Neural crest cell (in vitro differentiated cells): ENCODE data around the gene SOAT2. TPM values are rescaled to one million over a fixed set of nuclear protein-coding genes. Genes with fewer than 3 reads are reported as not detected.

ENCODE experiments used
- DNase-seq: peaks from one replicate; pipeline ENCODE4 v3.0.0; 2021; ENCODE audit warnings: low read depth, mixed read lengths, low spot score
- H3K27ac Mint-ChIP-seq: one replicate; pipeline ENCODE4 v1.8.0; 2021; ENCODE audit warnings: mild to moderate bottlenecking, mixed read lengths; ENCODE audit not compliant: unreplicated experiment
- H3K27me3 Mint-ChIP-seq: 2 replicates; pipeline ENCODE4 v1.8.0; 2021; ENCODE audit warnings: low read depth, mild to moderate bottlenecking, mixed read lengths
- H3K36me3 Mint-ChIP-seq: 2 replicates; pipeline ENCODE4 v1.8.0; 2021; ENCODE audit warnings: low read depth, mild to moderate bottlenecking, mixed read lengths
- H3K4me1 Mint-ChIP-seq: 2 replicates; pipeline ENCODE4 v1.8.0; 2021; ENCODE audit warnings: mixed read lengths
- H3K4me3 Mint-ChIP-seq: one replicate; pipeline ENCODE4 v1.8.0; 2021; ENCODE audit warnings: mild to moderate bottlenecking, mixed read lengths
- H3K9me3 Mint-ChIP-seq: 2 replicates; pipeline ENCODE4 v1.8.0; 2021; ENCODE audit warnings: mixed read lengths
- CTCF ChIP-seq: fragments of 200-600 bp; sonication (generic); conservative IDR thresholded peaks from 2 replicates; pipeline ENCODE4 v1.5.0; 2021; ENCODE audit warnings: antibody characterized with exemption, mild to moderate bottlenecking
- total RNA-seq: library from RNA; stranded (reverse); gene quantifications from 2 replicates; pipeline ENCODE4 v1.2.1, GENCODE V29; 2021

The SOAT2 gene
- total RNA-seq, 1 donor from 2014 or later, result not detected

DNA sequence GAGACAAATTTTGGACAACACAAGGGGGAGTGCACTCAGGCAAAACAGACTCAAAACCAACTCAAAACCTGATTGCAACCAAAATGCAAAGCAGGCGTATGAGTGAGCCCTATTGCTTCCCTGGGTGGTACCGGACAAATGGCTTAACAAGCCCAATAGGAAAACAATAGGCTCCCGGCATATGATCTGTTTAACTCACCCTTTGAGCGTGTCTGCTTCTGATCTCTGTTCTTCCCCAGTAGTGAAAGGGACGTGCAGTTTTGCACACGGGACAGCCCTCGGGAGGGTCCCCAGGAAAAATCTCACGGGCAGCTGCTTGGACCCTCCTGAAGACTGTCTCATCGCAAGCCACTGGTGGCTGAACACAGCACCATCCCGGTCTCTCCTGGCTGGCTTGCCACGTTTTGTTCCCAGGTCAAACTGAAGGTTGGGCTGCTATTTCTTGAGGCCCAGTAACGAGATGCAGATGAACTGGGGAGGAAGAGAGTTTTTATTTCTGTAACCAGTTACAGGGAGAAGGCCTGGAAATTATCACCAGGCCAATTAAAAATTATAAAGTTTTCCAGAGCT is 9.9 kb downstream of the SOAT2 start:
- no peak for TF ChIP-seq CTCF
- no peaks in the 10 kb centered on the region for H3K9me3 Mint-ChIP-seq
- no peak overlapping the region for H3K4me3 Mint-ChIP-seq
- no peaks in the 10 kb centered on the region for H3K4me1 Mint-ChIP-seq
- no peak for DNase-seq
- H3K36me3 Mint-ChIP-seq, result no peaks in the 10 kb centered on the region
- no peaks in the 10 kb centered on the region for H3K27me3 Mint-ChIP-seq
- H3K27ac Mint-ChIP-seq, result no peak overlapping the region

DNA sequence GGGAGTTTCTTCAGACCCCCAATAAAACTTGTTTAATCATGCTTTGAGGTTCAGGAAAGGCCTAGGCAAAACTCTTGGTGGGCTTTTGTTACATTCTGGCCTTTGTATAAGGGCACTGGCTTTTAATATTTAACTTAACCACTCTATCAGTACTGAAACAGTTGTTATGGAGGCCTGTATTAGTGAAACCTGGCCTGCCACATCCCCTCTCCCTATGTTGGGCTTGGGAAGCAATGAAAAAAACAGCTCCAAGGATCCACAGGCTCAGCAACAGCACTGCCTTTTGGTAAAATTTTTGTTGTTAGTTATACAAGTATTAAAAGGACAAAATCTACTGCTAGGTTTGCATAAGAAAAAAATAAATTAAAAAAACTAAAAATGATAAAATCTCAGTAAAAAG is 10.7 kb downstream of the SOAT2 start:
- H3K9me3 Mint-ChIP-seq, result no peaks in the 10 kb centered on the region
- no peak overlapping the region for H3K27ac Mint-ChIP-seq
- TF ChIP-seq CTCF, result no peak
- no peaks in the 10 kb centered on the region for H3K4me1 Mint-ChIP-seq
- H3K36me3 Mint-ChIP-seq, result no peaks in the 10 kb centered on the region
- H3K4me3 Mint-ChIP-seq, result no peak overlapping the region
- H3K27me3 Mint-ChIP-seq, result no peaks in the 10 kb centered on the region
- no peak for DNase-seq

DNA sequence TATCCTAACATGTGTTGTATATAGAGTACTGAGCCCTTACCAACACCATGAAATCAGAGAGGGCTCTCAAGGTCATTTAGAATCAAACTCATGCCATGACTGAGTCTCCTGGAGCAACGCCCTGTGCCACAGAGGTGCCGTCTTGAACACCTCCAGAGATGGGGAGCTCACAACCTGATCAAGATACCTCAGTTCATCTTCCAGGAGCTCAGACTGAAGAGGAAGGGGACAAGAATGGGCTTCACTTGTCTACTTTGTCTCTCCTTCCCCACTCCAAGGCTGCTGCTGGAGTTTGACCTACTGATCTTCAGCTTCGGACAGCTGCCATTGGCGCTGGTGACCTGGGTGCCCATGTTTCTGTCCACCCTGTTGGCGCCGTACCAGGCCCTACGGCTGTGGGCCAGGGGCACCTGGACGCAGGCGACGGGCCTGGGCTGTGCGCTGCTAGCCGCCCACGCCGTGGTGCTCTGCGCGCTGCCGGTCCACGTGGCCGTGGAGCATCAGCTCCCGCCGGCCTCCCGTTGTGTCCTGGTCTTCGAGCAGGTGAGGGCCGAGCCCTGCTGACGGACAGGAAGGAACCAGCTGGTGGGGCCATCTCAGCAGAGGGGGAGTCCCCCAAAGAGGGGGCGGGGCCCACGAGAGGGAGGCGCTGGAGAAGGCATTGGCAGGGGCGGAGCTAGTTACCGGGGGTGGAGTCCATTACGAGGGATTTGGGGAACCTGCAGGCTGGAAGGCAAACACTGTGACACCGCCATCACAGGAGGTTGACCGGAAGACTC is 12.0 kb downstream of the SOAT2 start:
- Mint-ChIP-seq H3K27me3 (no peaks in the 10 kb centered on the region), H3K4me1 (no peaks in the 10 kb centered on the region), H3K9me3 (no peaks in the 10 kb centered on the region), H3K4me3 (no peak overlapping the region), H3K27ac (no peak overlapping the region), H3K36me3 (no peaks in the 10 kb centered on the region)
- TF ChIP-seq CTCF, result no peak
- no peak for DNase-seq

DNA sequence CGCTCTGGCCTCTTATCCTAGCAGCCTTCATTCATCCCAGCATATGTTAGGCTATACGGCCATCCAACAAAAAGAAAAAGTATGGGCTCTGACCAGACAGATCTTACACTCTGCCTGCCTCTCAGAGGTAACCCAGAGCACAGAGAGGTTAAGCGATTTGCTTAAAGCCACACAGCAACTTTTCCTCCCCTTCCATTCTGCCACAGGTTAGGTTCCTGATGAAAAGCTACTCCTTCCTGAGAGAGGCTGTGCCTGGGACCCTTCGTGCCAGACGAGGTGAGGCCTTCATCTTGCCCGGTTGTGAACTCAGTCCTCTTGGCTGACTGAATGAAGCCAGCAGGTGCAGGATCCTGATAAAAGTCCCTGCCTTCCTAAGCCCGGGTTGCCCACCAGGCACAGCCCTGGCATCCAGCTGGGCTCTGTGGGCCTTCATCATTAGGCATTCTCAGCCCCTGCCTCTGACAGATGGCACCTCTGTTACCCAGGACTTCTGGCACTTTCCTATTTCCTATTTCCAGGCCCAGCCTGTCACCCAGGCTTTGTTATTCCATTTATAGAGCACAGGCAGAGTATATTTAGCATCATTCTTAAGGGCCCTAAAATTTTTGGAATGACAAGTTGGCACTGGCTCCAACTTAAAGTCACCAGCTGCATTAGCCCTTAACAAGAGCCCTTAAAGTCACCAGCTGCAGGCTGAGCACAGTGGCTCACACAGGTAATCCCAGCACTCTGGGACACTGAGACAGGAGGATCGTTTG is 12.8 kb downstream of the SOAT2 start:
- no peak for TF ChIP-seq CTCF
- no peaks in the 10 kb centered on the region for H3K9me3 Mint-ChIP-seq
- no peaks in the 10 kb centered on the region for H3K4me1 Mint-ChIP-seq
- H3K27ac Mint-ChIP-seq, result no peak overlapping the region
- no peaks in the 10 kb centered on the region for H3K27me3 Mint-ChIP-seq
- H3K36me3 Mint-ChIP-seq, result no peaks in the 10 kb centered on the region
- no peak for DNase-seq
- no peak overlapping the region for H3K4me3 Mint-ChIP-seq

DNA sequence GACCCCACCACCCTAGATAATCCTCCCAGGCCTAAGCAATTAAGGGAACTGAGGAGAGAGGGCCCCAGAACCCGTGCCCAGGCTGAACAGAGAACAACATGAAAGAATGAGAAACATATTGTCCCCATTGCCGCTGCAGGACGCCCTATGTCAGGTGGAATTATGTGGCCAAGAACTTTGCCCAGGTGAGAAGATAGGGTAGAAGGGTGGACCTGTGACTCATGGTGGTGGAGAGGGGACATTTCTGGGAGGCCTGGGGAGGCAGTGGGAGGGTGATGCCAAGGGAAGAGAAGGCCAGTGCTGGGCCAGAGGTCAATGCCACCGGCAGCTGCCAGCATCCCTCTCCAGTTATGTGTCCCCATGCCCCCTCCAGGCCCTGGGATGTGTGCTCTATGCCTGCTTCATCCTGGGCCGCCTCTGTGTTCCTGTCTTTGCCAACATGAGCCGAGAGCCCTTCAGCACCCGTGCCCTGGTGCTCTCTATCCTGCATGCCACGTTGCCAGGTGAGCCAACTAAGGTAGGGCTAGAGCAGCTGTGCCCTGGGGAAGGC is 15.5 kb downstream of the SOAT2 start:
- Mint-ChIP-seq H3K9me3 (no peaks in the 10 kb centered on the region), H3K4me1 (no peaks in the 10 kb centered on the region), H3K27ac (no peak overlapping the region), H3K27me3 (no peaks in the 10 kb centered on the region), H3K36me3 (no peaks in the 10 kb centered on the region), H3K4me3 (no peak overlapping the region)
- no peak for DNase-seq
- no peak for TF ChIP-seq CTCF
